K562 (cell line): ENCODE results near the gene C2orf72. TPM values are rescaled to one million over a fixed set of nuclear protein-coding genes. Genes with fewer than 3 reads are reported as not detected.

Experiments used
- ASH1L ChIP-seq: fragments of 450-650 bp; IDR thresholded peaks from 2 replicates; pipeline ENCODE4 v1.6.1; 2018; ENCODE audit warnings: borderline replicate concordance, mild to moderate bottlenecking, low read depth; ENCODE audit not compliant: partially characterized antibody
- KDM1A ChIP-seq, 2 experiments: fragments of 450-650 bp; IDR thresholded peaks; 2 replicates each; pipeline ENCODE4 v1.6.1; 2016; ENCODE audit warnings: mild to moderate bottlenecking in 2 of 2
- NR2F6 ChIP-seq: fragments of 450-650 bp; formaldehyde crosslinking; IDR thresholded peaks from 2 replicates; pipeline ENCODE4 v1.4.0; 2020; ENCODE audit warnings: mild to moderate bottlenecking
- POLR2G ChIP-seq: fragments of 200-400 bp; formaldehyde crosslinking; IDR thresholded peaks from 2 replicates; pipeline ENCODE4 v1.6.1; 2017; ENCODE audit warnings: low read depth, mild to moderate bottlenecking, antibody characterized with exemption, low read length, moderate library complexity
- SAFB ChIP-seq: fragments of 200-400 bp; formaldehyde crosslinking; IDR thresholded peaks from 2 replicates; pipeline ENCODE4 v1.6.1; 2017; ENCODE audit warnings: low read depth, low read length, borderline replicate concordance
- TGIF2 ChIP-seq: sonication (generic); formaldehyde crosslinking; IDR thresholded peaks from 2 replicates; pipeline ENCODE4 v1.8.1; 2022; ENCODE audit warnings: mild to moderate bottlenecking, missing genetic modification reagents, moderate library complexity
- XRCC5 ChIP-seq: fragments of 200-400 bp; formaldehyde crosslinking; IDR thresholded peaks from 2 replicates; pipeline ENCODE4 v1.6.1; 2017; ENCODE audit warnings: low read depth, mild to moderate bottlenecking, low read length
- ZSCAN29 ChIP-seq: fragments of 450-650 bp; IDR thresholded peaks from 2 replicates; pipeline ENCODE4 v1.6.1; 2017
- polyA plus RNA-seq, 8 experiments: library from polyadenylated mRNA; depleted of rRNA in 4 of 8; stranded (reverse) in 5 of 8; unstranded in 3 of 8; fragments of >200 nt; fragmentation: Nextera tagmentation in 2 of 8; fragmentation: Illumina TruSeq in 1 of 8; extraction: Ambion mirVana in 2 of 8; extraction: Trizol in 1 of 8; gene quantifications; 2 replicates each; pipeline versions ENCODE4 v1.2.1 to v1.2.3, GENCODE V29; 2011 to 2014; ENCODE audit warnings: inconsistent platforms in 1 of 8, missing spikeins in 1 of 8
- total RNA-seq, 7 experiments: library from RNA; depleted of rRNA in 6 of 7; stranded (reverse); fragments of >200 nt in 6 of 7; fragmentation: Illumina TruSeq in 2 of 7; extraction: Trizol in 2 of 7; gene quantifications; 2 replicates each; pipeline versions ENCODE4 v1.2.1 to v1.2.3, GENCODE V29; 2011 to 2021; ENCODE audit warnings: low replicate concordance in 1 of 7
- TF ChIP-seq, protein P1 (sequence below), 3 experiments: IDR thresholded peaks in 2 of 3; conservative IDR thresholded peaks in 1 of 3; 2 replicates each; pipeline ENCODE4 v1.5.1; 2011 to 2012; ENCODE audit warnings: low read length in 3 of 3, mild to moderate bottlenecking in 3 of 3, control low read depth in 2 of 3, improper control_type of control experiment in 1 of 3, inconsistent platforms in 1 of 3, low read depth in 1 of 3, mixed read lengths in 1 of 3, moderate library complexity in 1 of 3; ENCODE audit not compliant: insufficient read depth in 2 of 3
- TF ChIP-seq, protein P2 (sequence below): sonication (generic); formaldehyde crosslinking; IDR thresholded peaks from 2 replicates; pipeline ENCODE4 v1.8.0; 2022; ENCODE audit warnings: missing genetic modification reagents, mild to moderate bottlenecking, moderate library complexity, borderline replicate concordance
- TF ChIP-seq, protein P3 (sequence below), 2 experiments: IDR thresholded peaks; 2 replicates each; pipeline ENCODE4 v1.6.1; 2011; ENCODE audit warnings: borderline replicate concordance in 1 of 2, control low read depth in 1 of 2, low read depth in 1 of 2, low read length in 1 of 2, mild to moderate bottlenecking in 1 of 2, mixed read lengths in 1 of 2, moderate library complexity in 1 of 2; ENCODE audit not compliant: insufficient read depth in 1 of 2, insufficient read length in 1 of 2, poor library complexity in 1 of 2, severe bottlenecking in 1 of 2; ENCODE audit errors: extremely low read depth in 1 of 2
- TF ChIP-seq, protein P4 (sequence below): fragments of 450-650 bp; IDR thresholded peaks from 2 replicates; pipeline ENCODE4 v1.6.1; 2016; ENCODE audit warnings: low read depth

C2orf72 gene
- total and polyA plus RNA-seq, 9 of the 15 experiments (the other 6 are each of a cell fraction or from before 2014, with no cell fraction given): 0.08 to 0.18 (median 0.11) TPM; not detected in 6

DNA sequence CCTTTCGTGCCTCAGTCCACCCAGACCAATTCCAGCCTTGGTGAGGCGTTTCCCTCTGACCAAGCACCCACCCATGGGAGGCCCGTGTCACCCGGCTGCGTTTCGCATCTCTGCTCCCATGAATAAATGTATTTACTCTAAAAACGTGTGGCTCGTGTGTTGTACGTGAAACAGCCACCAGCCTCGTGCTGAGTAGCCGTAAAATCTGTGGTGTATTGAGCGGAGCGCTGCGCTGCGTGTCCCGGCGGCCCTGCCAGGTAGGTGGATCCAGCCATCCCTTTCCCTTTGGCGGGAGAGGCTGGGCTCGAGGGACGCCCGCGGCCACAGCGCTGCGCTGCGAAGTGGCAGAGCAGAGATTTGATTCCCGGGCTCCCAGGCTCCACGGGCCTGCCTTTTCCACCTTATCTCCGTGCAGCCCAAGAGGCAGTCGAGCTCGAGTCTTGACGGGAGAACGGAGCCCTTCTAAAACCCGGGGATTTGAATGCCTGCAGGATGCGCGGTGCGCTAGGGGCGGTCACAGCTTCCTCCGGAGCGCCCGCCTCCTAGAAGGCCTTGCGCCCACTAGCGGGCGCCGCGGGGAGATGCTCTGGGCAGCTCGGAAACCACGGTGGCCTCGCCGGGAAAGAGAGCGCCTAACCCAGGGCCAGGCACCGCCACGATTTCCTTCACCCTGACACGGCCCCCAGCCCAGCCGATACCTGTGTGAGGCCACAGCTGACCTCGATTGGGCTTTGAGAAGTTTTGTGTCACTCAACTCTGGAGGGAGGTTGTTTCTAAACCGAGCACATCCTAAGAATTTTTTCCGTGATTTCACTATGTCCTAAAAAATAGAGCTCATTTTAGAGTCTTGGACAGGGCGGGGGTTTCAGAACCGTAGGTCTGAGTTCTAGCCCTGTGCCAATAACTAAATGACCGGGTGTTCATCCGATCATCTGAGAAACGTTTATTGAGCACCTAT lies 15.4 kb downstream of the C2orf72 start (continued):
- TF ChIP-seq, protein P1, sequence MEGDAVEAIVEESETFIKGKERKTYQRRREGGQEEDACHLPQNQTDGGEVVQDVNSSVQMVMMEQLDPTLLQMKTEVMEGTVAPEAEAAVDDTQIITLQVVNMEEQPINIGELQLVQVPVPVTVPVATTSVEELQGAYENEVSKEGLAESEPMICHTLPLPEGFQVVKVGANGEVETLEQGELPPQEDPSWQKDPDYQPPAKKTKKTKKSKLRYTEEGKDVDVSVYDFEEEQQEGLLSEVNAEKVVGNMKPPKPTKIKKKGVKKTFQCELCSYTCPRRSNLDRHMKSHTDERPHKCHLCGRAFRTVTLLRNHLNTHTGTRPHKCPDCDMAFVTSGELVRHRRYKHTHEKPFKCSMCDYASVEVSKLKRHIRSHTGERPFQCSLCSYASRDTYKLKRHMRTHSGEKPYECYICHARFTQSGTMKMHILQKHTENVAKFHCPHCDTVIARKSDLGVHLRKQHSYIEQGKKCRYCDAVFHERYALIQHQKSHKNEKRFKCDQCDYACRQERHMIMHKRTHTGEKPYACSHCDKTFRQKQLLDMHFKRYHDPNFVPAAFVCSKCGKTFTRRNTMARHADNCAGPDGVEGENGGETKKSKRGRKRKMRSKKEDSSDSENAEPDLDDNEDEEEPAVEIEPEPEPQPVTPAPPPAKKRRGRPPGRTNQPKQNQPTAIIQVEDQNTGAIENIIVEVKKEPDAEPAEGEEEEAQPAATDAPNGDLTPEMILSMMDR (IDR thresholded peaks at IDR 0.05 in 2 of 3, conservative IDR thresholded peaks at IDR 0.05 in 1 of 3; ENCODE audit: insufficient read depth in 2 of 3, low read depth in 1 of 3, low read length in 3 of 3): peak; percentile 80 to 96 (median 81)
- TF ChIP-seq ASH1L (no peak), KDM1A (IDR thresholded peaks at IDR 0.05) (no peak), XRCC5 (0 out of 2 replicates have a peak, but pooled peaks have one; percentile 34), ZSCAN29 (no peak), SAFB (no peak), POLR2G (peak; percentile 49; the same call in 1 of the 2 replicates), NR2F6 (CRISPR knock-in tag) (no peak), TGIF2 (no peak)
- TF ChIP-seq, protein P2, sequence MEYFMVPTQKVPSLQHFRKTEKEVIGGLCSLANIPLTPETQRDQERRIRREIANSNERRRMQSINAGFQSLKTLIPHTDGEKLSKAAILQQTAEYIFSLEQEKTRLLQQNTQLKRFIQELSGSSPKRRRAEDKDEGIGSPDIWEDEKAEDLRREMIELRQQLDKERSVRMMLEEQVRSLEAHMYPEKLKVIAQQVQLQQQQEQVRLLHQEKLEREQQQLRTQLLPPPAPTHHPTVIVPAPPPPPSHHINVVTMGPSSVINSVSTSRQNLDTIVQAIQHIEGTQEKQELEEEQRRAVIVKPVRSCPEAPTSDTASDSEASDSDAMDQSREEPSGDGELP (CRISPR knock-in tag): peak; percentile 51; the same call in 1 of the 2 replicates
- TF ChIP-seq, protein P3, sequence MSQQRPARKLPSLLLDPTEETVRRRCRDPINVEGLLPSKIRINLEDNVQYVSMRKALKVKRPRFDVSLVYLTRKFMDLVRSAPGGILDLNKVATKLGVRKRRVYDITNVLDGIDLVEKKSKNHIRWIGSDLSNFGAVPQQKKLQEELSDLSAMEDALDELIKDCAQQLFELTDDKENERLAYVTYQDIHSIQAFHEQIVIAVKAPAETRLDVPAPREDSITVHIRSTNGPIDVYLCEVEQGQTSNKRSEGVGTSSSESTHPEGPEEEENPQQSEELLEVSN (IDR thresholded peaks at IDR 0.05; ENCODE audit: borderline replicate concordance in 1 of 2, extremely low read depth in 1 of 2, insufficient read depth in 1 of 2, insufficient read length in 1 of 2, low read depth in 1 of 2, low read length in 1 of 2, poor library complexity in 1 of 2, severe bottlenecking in 1 of 2): peak; percentile 48 to 78
- TF ChIP-seq, protein P4, sequence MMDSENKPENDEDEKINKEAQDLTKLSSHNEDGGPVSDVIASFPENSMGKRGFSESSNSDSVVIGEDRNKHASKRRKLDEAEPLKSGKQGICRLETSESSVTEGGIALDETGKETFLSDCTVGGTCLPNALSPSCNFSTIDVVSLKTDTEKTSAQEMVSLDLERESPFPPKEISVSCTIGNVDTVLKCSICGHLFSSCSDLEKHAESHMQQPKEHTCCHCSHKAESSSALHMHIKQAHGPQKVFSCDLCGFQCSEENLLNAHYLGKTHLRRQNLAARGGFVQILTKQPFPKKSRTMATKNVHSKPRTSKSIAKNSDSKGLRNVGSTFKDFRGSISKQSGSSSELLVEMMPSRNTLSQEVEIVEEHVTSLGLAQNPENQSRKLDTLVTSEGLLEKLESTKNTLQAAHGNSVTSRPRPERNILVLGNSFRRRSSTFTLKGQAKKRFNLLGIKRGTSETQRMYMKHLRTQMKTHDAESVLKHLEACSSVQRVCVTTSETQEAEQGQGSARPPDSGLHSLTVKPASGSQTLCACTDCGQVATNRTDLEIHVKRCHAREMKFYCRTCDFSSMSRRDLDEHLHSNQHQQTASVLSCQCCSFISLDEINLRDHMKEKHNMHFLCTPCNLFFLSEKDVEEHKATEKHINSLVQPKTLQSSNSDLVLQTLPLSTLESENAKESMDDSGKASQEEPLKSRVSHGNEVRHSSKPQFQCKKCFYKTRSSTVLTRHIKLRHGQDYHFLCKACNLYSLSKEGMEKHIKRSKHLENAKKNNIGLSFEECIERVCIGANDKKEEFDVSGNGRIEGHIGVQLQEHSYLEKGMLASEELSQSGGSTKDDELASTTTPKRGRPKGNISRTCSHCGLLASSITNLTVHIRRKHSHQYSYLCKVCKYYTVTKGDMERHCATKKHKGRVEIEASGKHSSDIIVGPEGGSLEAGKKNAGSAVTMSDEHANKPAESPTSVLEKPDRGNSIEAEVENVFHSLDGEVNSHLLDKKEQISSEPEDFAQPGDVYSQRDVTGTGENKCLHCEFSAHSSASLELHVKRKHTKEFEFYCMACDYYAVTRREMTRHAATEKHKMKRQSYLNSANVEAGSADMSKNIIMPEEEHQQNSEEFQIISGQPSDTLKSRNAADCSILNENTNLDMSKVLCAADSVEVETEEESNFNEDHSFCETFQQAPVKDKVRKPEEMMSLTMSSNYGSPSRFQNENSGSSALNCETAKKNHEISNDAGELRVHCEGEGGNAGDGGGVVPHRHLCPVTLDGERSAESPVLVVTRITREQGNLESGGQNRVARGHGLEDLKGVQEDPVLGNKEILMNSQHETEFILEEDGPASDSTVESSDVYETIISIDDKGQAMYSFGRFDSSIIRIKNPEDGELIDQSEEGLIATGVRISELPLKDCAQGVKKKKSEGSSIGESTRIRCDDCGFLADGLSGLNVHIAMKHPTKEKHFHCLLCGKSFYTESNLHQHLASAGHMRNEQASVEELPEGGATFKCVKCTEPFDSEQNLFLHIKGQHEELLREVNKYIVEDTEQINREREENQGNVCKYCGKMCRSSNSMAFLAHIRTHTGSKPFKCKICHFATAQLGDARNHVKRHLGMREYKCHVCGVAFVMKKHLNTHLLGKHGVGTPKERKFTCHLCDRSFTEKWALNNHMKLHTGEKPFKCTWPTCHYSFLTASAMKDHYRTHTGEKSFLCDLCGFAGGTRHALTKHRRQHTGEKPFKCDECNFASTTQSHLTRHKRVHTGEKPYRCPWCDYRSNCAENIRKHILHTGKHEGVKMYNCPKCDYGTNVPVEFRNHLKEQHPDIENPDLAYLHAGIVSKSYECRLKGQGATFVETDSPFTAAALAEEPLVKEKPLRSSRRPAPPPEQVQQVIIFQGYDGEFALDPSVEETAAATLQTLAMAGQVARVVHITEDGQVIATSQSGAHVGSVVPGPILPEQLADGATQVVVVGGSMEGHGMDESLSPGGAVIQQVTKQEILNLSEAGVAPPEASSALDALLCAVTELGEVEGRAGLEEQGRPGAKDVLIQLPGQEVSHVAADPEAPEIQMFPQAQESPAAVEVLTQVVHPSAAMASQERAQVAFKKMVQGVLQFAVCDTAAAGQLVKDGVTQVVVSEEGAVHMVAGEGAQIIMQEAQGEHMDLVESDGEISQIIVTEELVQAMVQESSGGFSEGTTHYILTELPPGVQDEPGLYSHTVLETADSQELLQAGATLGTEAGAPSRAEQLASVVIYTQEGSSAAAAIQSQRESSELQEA: peak; percentile 37; the same call in 1 of the 2 replicates
